Fibroblast of mammary gland (primary cell): Measurements from ENCODE around the gene GPS2.
A peak's percentile ranks its signal among the peaks of the same experiment; 100 is the strongest.

Source experiments
- DNase-seq: peaks from one replicate; pipeline ENCODE4 v3.0.0-alpha.2; 2010; ENCODE audit warnings: low read depth
- H3K4me3 ChIP-seq: 2 replicates; pipeline ENCODE4 v1.5.1; 2011; ENCODE audit warnings: low read depth, mild to moderate bottlenecking, low read length, moderate library complexity; ENCODE audit not compliant: control insufficient read depth
- TF ChIP-seq, protein P1 (sequence below): conservative IDR thresholded peaks from 2 replicates; pipeline ENCODE4 v1.5.1; 2011; ENCODE audit warnings: low read depth, low read length, inconsistent platforms; ENCODE audit not compliant: control insufficient read depth, insufficient read depth

The GPS2 gene

DNA sequence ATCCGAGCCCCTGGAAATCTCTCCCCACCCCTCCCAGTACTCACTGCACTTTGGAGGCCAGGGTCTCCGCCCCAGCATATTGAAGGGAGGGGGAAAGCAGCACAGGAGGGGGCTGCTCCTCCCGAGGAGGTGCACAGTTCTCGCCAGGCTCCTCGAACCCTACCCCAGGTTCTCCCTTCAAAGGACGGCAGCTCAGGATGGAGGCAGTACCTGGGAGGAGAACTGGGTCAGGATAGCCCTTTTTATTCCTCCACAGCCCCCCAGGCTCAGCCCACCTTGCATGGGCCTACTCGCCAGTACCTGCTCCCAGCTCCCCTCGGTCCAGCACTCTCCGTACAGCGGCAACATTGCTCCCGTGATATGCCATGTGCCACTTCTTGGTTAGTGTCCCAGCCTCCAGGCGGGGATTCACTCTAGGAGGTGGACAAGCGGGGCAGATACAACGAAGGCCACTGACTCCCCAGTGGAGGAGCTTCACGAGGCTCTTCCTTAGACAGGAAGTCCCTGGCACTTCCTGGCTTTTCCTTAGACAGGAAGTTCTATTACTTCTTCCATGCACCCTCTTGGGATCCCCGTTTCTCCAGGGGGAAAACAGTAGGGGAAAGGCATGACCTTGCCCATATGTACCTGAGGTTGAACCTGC lies 2.1 kb upstream of the GPS2 start:
- TF ChIP-seq, protein P1, sequence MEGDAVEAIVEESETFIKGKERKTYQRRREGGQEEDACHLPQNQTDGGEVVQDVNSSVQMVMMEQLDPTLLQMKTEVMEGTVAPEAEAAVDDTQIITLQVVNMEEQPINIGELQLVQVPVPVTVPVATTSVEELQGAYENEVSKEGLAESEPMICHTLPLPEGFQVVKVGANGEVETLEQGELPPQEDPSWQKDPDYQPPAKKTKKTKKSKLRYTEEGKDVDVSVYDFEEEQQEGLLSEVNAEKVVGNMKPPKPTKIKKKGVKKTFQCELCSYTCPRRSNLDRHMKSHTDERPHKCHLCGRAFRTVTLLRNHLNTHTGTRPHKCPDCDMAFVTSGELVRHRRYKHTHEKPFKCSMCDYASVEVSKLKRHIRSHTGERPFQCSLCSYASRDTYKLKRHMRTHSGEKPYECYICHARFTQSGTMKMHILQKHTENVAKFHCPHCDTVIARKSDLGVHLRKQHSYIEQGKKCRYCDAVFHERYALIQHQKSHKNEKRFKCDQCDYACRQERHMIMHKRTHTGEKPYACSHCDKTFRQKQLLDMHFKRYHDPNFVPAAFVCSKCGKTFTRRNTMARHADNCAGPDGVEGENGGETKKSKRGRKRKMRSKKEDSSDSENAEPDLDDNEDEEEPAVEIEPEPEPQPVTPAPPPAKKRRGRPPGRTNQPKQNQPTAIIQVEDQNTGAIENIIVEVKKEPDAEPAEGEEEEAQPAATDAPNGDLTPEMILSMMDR, result no peak
- no peak for DNase-seq
- H3K4me3 ChIP-seq, result no peak overlapping the region

DNA sequence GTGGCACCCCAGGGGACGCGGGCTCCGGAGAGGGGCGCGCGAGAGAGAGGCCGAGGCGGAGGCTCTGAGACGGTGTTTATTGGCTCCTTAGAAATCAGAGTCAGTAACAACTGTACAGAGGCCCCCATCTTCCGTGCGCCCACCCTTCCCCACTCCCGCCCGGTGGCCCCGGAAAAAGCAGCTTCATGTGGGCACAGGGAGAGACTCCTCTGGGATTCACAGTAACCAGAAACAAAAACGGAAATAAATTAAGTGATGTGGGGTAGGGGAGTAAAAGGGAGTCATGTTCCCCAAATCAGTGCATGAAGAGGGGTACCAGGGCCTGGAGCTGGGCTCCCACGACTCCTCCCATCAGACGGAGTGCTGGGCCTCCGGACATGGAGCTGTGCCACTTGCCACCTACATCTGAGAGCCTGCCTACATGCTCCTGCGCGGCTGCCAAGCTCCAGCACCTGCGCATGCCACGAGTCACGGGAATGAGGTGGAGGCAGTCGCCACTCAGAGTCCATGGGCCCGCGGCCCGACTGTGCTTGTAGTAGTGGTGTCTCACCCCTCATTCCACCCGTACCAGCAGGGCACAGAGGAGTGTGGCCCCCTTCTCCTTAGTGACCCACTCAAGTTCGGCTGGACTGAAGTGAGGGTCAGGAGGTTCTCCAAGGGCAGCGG lies 543 bp upstream of the GPS2 start:
- H3K4me3 ChIP-seq, result peak overlapping the region; percentile 70
- TF ChIP-seq, protein P1, result no peak
- DNase-seq, result no peak

DNA sequence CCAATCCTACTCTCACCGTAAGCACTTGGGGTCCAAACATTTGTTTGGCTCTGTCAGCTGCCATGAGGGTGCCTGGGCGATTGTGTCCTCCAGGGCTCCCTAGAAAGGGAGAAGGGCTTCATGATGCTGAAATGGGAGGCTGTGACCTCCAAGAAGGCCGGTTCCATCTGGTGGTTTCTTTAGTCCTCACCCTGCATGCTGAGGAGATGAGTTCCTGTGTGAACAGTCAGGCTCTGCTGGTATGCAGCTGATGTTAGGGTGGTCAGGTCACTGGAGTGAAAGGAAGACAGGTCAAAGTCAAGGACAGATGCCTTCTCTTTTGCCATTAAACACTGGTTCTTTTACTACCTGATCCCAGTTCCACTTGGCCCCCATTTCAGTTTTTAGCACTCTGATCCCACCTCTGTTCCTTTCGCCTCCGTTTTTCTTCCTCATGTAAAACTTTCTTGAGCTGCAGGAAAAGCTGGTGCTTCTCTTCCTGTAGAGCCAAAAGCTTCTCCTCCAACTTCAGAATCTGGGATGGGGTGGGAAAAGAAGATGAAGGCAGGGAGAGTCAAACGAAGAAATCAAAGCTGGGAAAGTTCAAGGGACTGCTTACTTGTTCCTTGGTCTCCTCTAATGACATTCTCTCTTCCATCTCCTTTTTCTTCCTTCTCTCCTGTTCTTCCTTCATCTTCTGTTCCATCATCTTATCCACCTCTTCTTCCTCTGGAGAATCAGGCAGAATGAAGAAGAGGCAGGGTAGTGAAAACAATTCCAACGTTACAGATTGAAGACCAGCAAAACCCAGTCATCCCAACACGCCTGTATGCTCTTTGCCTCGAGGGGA lies 1.1 kb downstream of the GPS2 start:
- TF ChIP-seq, protein P1, result no peak
- DNase-seq, result peak; percentile 42
- H3K4me3 ChIP-seq, result peak overlapping the region; percentile 70

DNA sequence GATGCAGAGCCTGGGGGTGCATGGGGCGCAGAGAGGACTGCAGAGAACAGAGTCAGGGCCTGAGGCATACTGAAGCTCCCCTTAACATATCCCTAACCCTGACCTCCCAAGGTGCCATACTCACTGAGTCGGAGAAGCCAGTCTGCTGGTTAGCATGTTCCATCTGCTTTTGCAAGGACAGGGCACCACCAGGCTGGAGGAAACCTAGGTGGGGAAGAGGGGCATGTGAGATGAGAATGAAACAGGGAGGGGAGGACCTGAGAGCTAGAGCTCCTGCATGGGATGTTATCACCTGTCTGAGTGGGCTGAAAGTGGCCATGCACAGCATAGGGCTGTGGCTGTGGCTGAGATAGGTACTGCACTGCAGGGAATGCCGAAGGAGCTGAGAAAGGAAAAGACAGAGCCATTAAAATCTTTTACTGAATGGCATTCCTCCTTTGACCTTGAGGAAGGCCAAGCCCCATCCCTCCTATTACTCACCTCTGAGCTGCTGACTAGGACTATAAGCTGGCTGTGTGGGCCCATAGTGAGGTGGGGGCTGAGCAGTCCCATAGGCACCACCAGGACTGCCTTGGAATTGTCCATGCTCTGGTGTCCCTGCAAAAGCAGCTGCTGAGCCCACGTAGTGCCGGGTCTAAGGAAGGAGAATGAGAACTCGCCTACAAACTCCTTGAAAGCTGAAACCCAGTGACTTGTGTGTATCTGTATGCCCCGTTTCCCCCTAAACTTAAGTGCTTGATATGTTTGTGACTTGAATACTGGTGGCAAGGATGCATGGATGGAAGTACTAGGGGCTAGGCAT lies 1.9 kb downstream of the GPS2 start:
- DNase-seq, result peak; percentile 21
- TF ChIP-seq, protein P1, result peak; percentile 7
- H3K4me3 ChIP-seq, result no peak overlapping the region

DNA sequence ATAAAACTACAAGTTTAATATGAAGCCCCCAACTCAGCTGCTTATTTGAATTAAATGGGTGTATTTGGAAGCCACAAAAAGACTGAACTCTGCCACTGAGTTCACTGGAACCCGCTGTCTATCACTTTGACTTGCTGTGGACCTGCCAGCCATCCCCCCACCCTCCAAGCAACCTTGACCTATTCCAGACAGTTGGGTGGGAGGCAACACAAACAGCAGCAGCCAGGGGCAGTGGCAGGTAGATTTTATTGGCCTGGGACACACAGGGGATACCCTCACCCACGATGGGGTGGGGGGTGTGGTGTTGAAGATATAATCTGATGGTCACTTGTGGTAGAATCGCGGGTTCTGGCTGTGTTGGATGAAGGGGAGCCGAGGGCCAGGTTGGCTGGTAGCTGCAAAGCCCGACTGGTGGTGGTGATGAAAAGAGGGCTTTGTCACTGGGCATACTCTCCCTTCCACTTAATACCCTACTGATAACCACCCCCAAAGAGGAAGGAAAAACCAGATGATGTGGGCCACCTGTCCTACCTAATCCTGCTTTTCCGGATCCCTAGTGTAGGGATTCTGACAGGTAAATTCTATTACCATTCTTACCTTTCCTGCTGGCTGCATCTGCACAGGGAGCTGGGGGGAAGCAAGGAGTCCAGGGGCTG lies 2.6 kb downstream of the GPS2 start:
- TF ChIP-seq, protein P1, result no peak
- no peak for DNase-seq
- H3K4me3 ChIP-seq, result no peak overlapping the region
